Esophagus (tissue), 2 donors: ENCODE measurements around the gene TRPV6. TPM values are rescaled to one million over a fixed set of nuclear protein-coding genes. Genes with fewer than 3 reads are reported as not detected.

Experiments used
- H3K27ac ChIP-seq, 2 donors: one replicate each; pipeline ENCODE4 v1.5.1; 2013; ENCODE audit warnings: low read depth in 2 of 2, mild to moderate bottlenecking in 2 of 2, inconsistent platforms in 1 of 2, low read length in 1 of 2, moderate library complexity in 1 of 2
- H3K27me3 ChIP-seq, 2 donors: one replicate each; pipeline ENCODE4 v1.6.1; 2013; ENCODE audit warnings: low read length in 2 of 2, control low read depth in 1 of 2, mild to moderate bottlenecking in 1 of 2; ENCODE audit not compliant: insufficient read depth in 2 of 2, control insufficient read depth in 1 of 2
- H3K36me3 ChIP-seq, 2 donors: one replicate each; pipeline ENCODE4 v1.6.1; 2013; ENCODE audit warnings: low read length in 1 of 2; ENCODE audit not compliant: control insufficient read depth in 2 of 2, insufficient read depth in 2 of 2
- H3K4me1 ChIP-seq, 2 donors: one replicate each; pipeline ENCODE4 v1.6.1; 2013; ENCODE audit warnings: low read length in 1 of 2; ENCODE audit not compliant: control insufficient read depth in 2 of 2, insufficient read depth in 2 of 2
- H3K4me3 ChIP-seq, 2 donors: one replicate each; pipeline ENCODE4 v1.5.1; 2013; ENCODE audit warnings: low read length in 2 of 2, mild to moderate bottlenecking in 2 of 2, low read depth in 1 of 2, moderate library complexity in 1 of 2
- H3K9me3 ChIP-seq, 2 donors: one replicate each; pipeline ENCODE4 v1.6.1; 2013; ENCODE audit warnings: mild to moderate bottlenecking in 2 of 2, low read depth in 1 of 2, low read length in 1 of 2, moderate library complexity in 1 of 2; ENCODE audit not compliant: control insufficient read depth in 2 of 2, insufficient read depth in 1 of 2
- WGBS, 2 donors: extraction: QIAGEN DNeasy Blood & Tissue Kit; methylation state at CpG; one replicate each; pipeline ENCODE4 v1.1.7; 2013; 5-methylcytosine and 5-hydroxymethylcytosine counted together
- polyA plus RNA-seq, 2 donors: library from polyadenylated mRNA; stranded (reverse); fragments of 200-250 nt; gene quantifications; one replicate each; pipeline ENCODE4 v1.2.3, GENCODE V29; 2013
- donor health status: healthy with polysubstance abuse.
- donor health status: Bipolar disorder and iron deficiency.

Gene TRPV6
- polyA plus RNA-seq, 2 donors: 2.5 to 10.5 TPM

- WGBS, 2 donors: 86 to 88% methylated on average over 12 of the region's 12 CpGs
- no peak overlapping the region for H3K27ac ChIP-seq
- no peaks in the 10 kb centered on the region for H3K27me3 ChIP-seq
- no peaks in the 10 kb centered on the region for H3K36me3 ChIP-seq
- no peak overlapping the region for H3K4me3 ChIP-seq
- no peaks in the 10 kb centered on the region for H3K9me3 ChIP-seq
- H3K4me1 ChIP-seq: peaks cover 0 to 16% of the 10 kb centered on the region in 2 donors
These were observed 1.9 kb upstream of the TRPV6 start for GRCh38 chr7:142887282-142888015.

GRCh38 chr7:142886866-142887265 is 1.3 kb upstream of the TRPV6 start:
- H3K27me3 ChIP-seq: no peaks in the 10 kb centered on the region
- H3K4me3 ChIP-seq: no peak overlapping the region
- H3K9me3 ChIP-seq: no peaks in the 10 kb centered on the region
- H3K4me1 ChIP-seq: peaks cover 0 to 18% of the 10 kb centered on the region in 2 donors
- 44 to 53% methylated on average over 7 of the region's 7 CpGs for WGBS, 2 donors
- H3K27ac ChIP-seq: no peak overlapping the region
- H3K36me3 ChIP-seq: no peaks in the 10 kb centered on the region

- Histone ChIP-seq H3K27me3 (no peaks in the 10 kb centered on the region), H3K4me3 (no peak overlapping the region), H3K4me1 (peaks cover 0 to 10% of the 10 kb centered on the region in 2 donors), H3K9me3 (no peaks in the 10 kb centered on the region), H3K27ac (no peak overlapping the region), H3K36me3 (no peaks in the 10 kb centered on the region)
- WGBS, 2 donors: 70 to 75% methylated on average over 4 of the region's 4 CpGs
These were observed 1.3 kb downstream of the TRPV6 start for GRCh38 chr7:142884286-142884640.

- 86 to 88% methylated on average over 7 of the region's 7 CpGs for WGBS, 2 donors
- no peaks in the 10 kb centered on the region for H3K9me3 ChIP-seq
- no peak overlapping the region for H3K27ac ChIP-seq
- H3K27me3 ChIP-seq: no peaks in the 10 kb centered on the region
- no peaks in the 10 kb centered on the region for H3K36me3 ChIP-seq
- H3K4me3 ChIP-seq: no peak overlapping the region
- H3K4me1 ChIP-seq: peaks cover 0 to 10% of the 10 kb centered on the region in 2 donors
These were observed 1.8 kb downstream of the TRPV6 start for GRCh38 chr7:142883571-142884285.

GRCh38 chr7:142883145-142883544 is 2.4 kb downstream of the TRPV6 start:
- H3K4me3 ChIP-seq: no peak overlapping the region
- WGBS, 2 donors: 86 to 89% methylated on average over 10 of the region's 10 CpGs
- H3K4me1 ChIP-seq: peaks cover 0 to 10% of the 10 kb centered on the region in 2 donors

GRCh38 chr7:142882338-142882678 is 3.2 kb downstream of the TRPV6 start:
- 53 to 63% methylated on average over 5 of the region's 5 CpGs for WGBS, 2 donors

More at GRCh38 chr7:142883145-142883544, 2.4 kb downstream of the TRPV6 start:
- H3K27ac ChIP-seq: no peak overlapping the region
- no peaks in the 10 kb centered on the region for H3K27me3 ChIP-seq
- H3K9me3 ChIP-seq: no peaks in the 10 kb centered on the region
- no peaks in the 10 kb centered on the region for H3K36me3 ChIP-seq

GRCh38 chr7:142881586-142882337 is 3.8 kb downstream of the TRPV6 start:
- peaks cover 0 to 7% of the 10 kb centered on the region in 2 donors for H3K4me1 ChIP-seq
- H3K36me3 ChIP-seq: no peaks in the 10 kb centered on the region
- 68 to 75% methylated on average over 9 of the region's 9 CpGs for WGBS, 2 donors
- H3K9me3 ChIP-seq: no peaks in the 10 kb centered on the region
- no peak overlapping the region for H3K4me3 ChIP-seq
- H3K27me3 ChIP-seq: no peaks in the 10 kb centered on the region
- no peak overlapping the region for H3K27ac ChIP-seq

More at GRCh38 chr7:142882338-142882678, 3.2 kb downstream of the TRPV6 start:
- Histone ChIP-seq H3K27me3 (no peaks in the 10 kb centered on the region), H3K4me3 (no peak overlapping the region), H3K9me3 (no peaks in the 10 kb centered on the region), H3K27ac (no peak overlapping the region), H3K36me3 (no peaks in the 10 kb centered on the region), H3K4me1 (peaks cover 0 to 10% of the 10 kb centered on the region in 2 donors)

GRCh38 chr7:142880876-142881505 is 4.6 kb downstream of the TRPV6 start:
- Histone ChIP-seq H3K4me3 (no peak overlapping the region), H3K4me1 (peaks cover 0 to 7% of the 10 kb centered on the region in 2 donors), H3K36me3 (no peaks in the 10 kb centered on the region), H3K27me3 (no peaks in the 10 kb centered on the region), H3K9me3 (no peaks in the 10 kb centered on the region), H3K27ac (no peak overlapping the region)
- 26 to 30% methylated on average over 8 of the region's 8 CpGs for WGBS, 2 donors

GRCh38 chr7:142879060-142879459 is 6.5 kb downstream of the TRPV6 start:
- Histone ChIP-seq H3K27ac (no peak overlapping the region), H3K4me1 (peaks cover 0 to 2% of the 10 kb centered on the region in 2 donors), H3K36me3 (peaks cover 0 to 5% of the 10 kb centered on the region in 2 donors), H3K27me3 (no peaks in the 10 kb centered on the region), H3K9me3 (no peaks in the 10 kb centered on the region), H3K4me3 (no peak overlapping the region)
- WGBS, 2 donors: 82 to 84% methylated on average over 5 of the region's 5 CpGs
